GM18499 (cell line): Measurements from ENCODE around the gene RALGPS1.
"Not testable (repeated sequence)": the region's sequence is repeated elsewhere in the genome, so short reads cannot be mapped to it uniquely, and the experiment has no call there.

Source experiments
- ATAC-seq: cut with Tn5 transposase; IDR thresholded peaks from one replicate; pipeline ENCODE4 v1.9.1; 2021; ENCODE audit warnings: moderate number of reproducible peaks; ENCODE audit not compliant: insufficient read depth, unreplicated experiment

RALGPS1 gene

DNA sequence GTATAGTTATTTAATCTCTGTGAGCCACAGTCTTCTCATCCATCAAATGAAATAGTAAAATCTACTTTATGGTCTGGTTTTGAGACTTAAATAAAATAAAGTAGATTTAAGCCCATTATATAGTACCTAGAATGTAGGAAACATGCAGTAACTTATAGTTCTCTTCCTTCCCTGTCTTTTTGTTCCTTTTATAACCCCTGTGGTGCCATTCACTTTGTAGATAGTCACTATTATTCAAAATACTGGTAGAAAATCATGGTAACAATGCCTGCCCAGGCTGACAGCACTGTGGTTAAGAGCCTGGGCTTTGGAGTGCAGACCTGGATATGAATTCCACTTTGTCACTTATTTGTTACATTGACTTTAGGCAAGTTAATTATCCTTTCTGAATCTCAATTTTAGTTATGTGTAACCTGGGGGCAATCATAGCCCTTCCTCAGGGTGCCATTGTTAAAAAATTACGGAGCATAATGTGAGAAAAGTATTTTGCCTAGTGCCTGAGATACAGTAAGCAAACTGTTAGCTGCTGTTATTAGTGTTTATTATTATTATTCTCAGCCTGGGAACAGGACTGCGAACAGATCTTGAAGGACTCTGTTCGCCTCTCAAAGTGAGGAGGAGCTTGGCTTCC, 100.4 kb downstream of the RALGPS1 start:
- ATAC-seq: no peak

- ATAC-seq: no peak
Measured at GRCh38 chr9:127015921-127016512, 101.4 kb downstream of the RALGPS1 start.

- ATAC-seq: not testable (repeated sequence)
Measured at GRCh38 chr9:127017979-127018378, 103.4 kb downstream of the RALGPS1 start.

DNA sequence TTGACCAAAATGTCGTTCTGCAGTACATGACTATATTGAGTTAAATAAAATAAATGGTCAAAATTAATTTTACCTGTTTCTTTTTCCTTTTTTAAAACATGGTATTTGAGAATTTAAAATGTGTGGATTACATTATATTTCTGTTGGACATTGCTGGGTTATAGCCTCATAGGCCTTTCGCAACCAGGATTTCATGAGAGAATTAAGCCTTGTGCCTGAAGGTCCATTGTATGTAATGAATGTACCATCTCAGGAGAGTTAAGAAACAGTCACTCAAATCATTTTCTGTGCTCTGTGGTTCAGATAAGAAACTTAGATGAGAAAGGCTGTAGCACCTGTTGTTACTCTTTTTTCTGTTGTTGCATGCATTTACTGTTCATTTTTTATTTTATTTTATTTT, 104.4 kb downstream of the RALGPS1 start:
- no peak for ATAC-seq

- no peak for ATAC-seq
Measured at GRCh38 chr9:127020036-127020801, 105.6 kb downstream of the RALGPS1 start.

- no peak for ATAC-seq
Measured at GRCh38 chr9:127020802-127021078, 106.2 kb downstream of the RALGPS1 start.

GRCh38 chr9:127021664-127022363, 107.2 kb downstream of the RALGPS1 start:
- ATAC-seq: no peak

DNA sequence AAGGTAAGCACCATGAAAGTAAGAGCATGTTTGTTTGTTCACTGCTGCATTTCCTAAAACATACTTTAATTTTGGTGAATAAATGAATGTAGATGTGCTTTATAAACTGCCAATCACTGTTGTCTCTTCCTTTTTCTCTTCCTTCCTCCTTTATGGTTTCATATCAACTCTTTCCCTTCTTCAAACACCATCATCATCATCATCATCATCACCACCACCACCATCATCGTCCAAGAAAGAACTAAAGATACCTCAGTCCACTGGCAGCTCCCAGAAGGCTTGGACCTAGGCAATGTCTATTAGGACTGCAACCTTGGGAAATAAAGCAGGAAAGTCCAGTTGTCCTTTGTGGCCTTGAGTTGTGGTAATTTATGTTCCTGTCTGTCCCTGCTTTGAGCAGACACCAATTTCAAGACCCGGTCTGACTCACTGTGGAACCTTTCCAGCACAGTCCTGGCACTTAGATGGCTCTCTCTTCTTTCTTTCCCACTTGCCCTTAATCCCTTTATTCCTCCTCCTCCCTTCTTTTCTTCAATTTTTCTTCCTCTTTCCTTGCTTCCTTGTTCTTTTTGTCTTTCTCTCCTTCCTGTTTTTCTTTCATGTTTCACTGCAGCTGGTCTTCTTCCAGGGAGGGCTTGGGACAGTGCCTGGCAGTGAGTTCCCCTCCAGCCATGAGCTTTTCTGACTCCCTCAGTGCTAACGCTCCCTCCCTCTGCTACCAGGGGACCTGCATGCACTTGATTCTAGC, 108.5 kb downstream of the RALGPS1 start:
- no peak for ATAC-seq

GRCh38 chr9:127025042-127025441, 110.5 kb downstream of the RALGPS1 start:
- no peak for ATAC-seq

GRCh38 chr9:127027694-127028093, 113.1 kb downstream of the RALGPS1 start:
- ATAC-seq: no peak

- no peak for ATAC-seq
Measured at GRCh38 chr9:127029548-127029947, 115.0 kb downstream of the RALGPS1 start.

- no peak for ATAC-seq
Measured at GRCh38 chr9:127030814-127031740, 116.5 kb downstream of the RALGPS1 start.

DNA sequence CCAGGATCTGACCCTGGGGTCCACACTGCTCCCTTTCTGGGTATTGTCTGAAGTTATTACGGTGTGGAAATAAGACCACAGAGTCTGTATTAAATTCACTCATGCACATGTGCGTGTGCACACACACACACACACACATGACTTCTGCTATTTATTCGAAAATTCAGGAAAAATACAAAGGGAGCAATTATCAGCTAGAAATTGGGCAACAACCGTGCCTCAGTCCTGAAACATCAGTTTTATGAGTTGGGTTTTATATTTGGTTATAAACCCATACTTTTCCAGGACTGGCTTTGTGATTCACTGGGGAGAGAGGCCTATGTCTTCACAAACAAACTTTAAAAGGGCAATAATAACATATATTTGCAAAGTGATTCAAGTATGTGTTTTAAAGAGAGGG, 117.7 kb downstream of the RALGPS1 start:
- ATAC-seq: no peak

GRCh38 chr9:127033061-127033460, 118.5 kb downstream of the RALGPS1 start:
- no peak for ATAC-seq

- ATAC-seq: no peak
Measured at GRCh38 chr9:127033789-127034188, 119.2 kb downstream of the RALGPS1 start.

GRCh38 chr9:127034691-127035090, 120.1 kb downstream of the RALGPS1 start:
- ATAC-seq: no peak

DNA sequence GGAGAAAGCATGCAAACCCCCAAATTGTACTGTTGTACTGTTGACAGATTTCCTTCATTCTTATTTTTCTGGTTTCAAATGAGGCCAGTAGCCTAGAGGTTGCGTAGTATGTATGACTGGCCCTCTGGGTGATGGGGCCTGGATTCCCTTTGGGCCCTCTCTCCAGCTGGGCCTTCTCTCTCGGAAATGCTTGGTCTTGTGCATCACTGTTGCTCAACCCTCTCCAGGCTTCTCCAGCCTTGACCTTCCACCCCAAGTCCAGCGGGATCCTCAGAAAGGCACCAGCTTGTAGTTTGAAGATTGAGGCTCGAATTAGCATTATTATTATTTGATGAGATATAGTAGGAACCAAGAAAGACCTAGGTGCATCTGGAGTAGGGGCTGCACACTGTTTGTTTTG, 120.8 kb downstream of the RALGPS1 start:
- no peak for ATAC-seq

- no peak for ATAC-seq
Measured at GRCh38 chr9:127035948-127036347, 121.4 kb downstream of the RALGPS1 start.

DNA sequence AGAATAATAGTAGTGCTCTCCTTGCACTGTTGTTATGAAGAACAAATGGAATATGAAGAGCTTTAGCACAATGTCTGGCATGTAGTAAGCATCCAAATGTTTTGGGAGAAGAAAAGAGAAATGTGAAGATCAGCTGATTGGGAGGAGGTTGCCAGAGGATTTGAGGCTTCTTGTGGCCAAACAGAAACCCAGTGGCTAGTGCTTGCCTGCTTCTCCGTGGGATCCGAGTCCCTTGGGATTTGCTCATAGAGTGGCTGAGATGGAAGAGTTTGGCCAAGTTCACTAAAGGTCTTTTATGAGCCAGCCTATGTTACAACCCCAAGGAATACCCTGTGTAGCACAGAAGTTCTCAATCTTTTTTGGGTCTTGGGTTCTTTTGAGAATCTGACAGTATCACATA, 121.9 kb downstream of the RALGPS1 start:
- ATAC-seq: no peak

DNA sequence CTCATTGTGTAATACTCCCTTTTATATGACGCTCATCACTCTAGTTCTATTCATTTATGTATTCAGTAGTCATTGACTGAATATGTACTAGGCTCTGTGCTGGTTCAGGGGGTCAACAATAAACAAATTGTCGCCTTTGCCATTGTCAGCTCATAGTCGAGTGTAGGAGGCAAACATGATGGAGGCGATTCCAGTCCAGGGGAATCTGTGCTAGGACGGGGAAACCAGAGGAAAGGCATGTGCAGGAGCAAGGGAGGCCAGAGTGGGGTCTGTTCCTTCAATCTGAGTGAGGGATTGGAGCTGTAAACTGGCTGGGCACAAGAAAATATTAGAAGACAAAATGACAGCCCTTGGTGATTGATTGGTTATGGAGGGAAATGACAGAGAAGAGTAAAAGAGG, 123.9 kb downstream of the RALGPS1 start:
- no peak for ATAC-seq
